Measurements from ENCODE around the gene DUSP2. TPM values are rescaled to one million over a fixed set of nuclear protein-coding genes. Genes with fewer than 3 reads are reported as not detected.
A peak's percentile ranks its signal among the peaks of the same experiment; 100 is the strongest.

DUSP2 gene
- total and polyA plus RNA-seq, 2 experiments from 2014 or later: 6.6 to 13.0 TPM

DNA sequence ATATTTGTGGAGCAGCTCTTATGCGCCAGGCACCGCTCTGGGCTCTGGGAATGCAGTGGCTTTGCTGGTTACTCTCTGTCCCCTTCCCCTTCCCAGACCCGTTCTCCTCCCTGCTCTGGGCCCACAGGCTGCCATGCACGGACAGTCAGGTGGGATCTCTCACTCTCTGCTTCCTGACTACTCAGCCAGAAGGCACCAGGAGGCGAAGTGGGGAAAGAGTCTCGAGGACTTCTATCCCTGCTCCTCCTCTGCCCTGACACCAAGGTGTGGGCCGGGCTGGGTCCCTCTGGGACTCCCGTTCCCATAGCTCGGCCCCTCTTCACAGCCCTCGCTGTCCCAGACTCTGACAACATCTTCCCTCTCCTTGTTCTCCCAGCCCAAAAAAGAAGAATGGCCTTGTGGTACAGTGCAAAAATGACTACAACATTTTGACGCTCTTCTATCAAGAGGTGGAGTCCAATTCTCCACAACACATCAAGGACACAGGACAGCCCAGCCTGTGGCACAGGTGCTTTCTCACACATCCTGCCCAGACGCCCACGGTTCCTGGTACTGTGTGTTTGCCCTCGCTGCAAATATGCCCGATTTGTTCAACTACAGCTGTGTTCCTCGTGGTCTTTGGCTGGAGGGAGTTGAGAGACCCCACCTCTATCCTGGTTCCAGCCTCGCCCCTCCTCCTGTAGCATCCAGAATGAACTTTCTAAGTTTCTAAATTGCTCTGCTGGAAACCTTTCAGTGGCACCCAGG, 14.0 kb upstream of the DUSP2 start (continued):
- TF ChIP-seq, protein P1, sequence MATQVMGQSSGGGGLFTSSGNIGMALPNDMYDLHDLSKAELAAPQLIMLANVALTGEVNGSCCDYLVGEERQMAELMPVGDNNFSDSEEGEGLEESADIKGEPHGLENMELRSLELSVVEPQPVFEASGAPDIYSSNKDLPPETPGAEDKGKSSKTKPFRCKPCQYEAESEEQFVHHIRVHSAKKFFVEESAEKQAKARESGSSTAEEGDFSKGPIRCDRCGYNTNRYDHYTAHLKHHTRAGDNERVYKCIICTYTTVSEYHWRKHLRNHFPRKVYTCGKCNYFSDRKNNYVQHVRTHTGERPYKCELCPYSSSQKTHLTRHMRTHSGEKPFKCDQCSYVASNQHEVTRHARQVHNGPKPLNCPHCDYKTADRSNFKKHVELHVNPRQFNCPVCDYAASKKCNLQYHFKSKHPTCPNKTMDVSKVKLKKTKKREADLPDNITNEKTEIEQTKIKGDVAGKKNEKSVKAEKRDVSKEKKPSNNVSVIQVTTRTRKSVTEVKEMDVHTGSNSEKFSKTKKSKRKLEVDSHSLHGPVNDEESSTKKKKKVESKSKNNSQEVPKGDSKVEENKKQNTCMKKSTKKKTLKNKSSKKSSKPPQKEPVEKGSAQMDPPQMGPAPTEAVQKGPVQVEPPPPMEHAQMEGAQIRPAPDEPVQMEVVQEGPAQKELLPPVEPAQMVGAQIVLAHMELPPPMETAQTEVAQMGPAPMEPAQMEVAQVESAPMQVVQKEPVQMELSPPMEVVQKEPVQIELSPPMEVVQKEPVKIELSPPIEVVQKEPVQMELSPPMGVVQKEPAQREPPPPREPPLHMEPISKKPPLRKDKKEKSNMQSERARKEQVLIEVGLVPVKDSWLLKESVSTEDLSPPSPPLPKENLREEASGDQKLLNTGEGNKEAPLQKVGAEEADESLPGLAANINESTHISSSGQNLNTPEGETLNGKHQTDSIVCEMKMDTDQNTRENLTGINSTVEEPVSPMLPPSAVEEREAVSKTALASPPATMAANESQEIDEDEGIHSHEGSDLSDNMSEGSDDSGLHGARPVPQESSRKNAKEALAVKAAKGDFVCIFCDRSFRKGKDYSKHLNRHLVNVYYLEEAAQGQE (IDR thresholded peaks at IDR 0.05; ENCODE audit: unreplicated experiment): no peak

DNA sequence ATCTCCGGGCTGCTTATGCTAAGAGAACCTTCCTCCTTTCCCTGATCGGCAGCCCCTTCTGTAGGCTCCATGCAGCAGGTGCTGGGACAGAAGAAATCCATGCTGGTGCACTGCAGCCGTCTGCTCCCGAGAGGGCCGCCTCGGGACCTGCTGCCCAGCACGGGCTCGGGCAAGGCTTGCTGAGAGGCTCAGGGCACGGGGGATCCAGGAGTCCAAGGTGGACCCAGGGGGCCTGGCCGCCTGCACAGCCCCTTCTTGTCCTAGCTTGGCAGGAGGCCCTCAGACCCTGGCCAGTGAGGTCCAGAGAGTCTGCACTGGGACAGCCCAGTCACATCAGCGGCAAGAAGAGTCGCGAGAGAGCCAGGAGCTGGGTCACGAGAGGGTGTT, 13.3 kb upstream of the DUSP2 start:
- no peaks in the 10 kb centered on the region for H3K79me2 ChIP-seq (replicated peaks; ENCODE audit: insufficient read depth)
- no peak overlapping the region for H3K27ac ChIP-seq (ENCODE audit: low read depth)
- Mint-ChIP-seq H3K9me3 (no peaks in the 10 kb centered on the region), H3K27ac (no peak overlapping the region), H3K4me3 (no peak overlapping the region), H3K4me1 (peaks cover 15% of the 10 kb centered on the region), H3K27me3 (ENCODE audit: insufficient read depth, low read depth, poor library complexity) (peaks cover 6% of the 10 kb centered on the region), H3K36me3 (ENCODE audit: low read depth) (no peaks in the 10 kb centered on the region; the same call in 2 of the 3 replicates)
- no peaks in the 10 kb centered on the region for H3F3A ChIP-seq (replicated peaks; ENCODE audit: low read depth)
- peaks cover 8% of the 10 kb centered on the region; the same call in 1 of the 2 replicates for H3K4me1 ChIP-seq (ENCODE audit: insufficient read depth)
- H3K36me3 ChIP-seq (ENCODE audit: insufficient read depth): no peaks in the 10 kb centered on the region
- H3K4me2 ChIP-seq: no peak overlapping the region
- no peaks in the 10 kb centered on the region for H3K9me2 ChIP-seq (ENCODE audit: insufficient read depth)
- H3K27me3 ChIP-seq (ENCODE audit: insufficient read depth): no peaks in the 10 kb centered on the region
- H3K4me3 ChIP-seq: no peak overlapping the region
- peak; percentile 18 for ATAC-seq
- no peaks in the 10 kb centered on the region for H4K20me1 ChIP-seq (replicated peaks; ENCODE audit: insufficient read depth)
- no peak for DNase-seq (ENCODE audit: low spot score)
- peak overlapping the region; percentile 81; the same call in 1 of the 2 replicates for H2AFZ ChIP-seq
- TF ChIP-seq ZNF331 (CRISPR knock-in tag; IDR thresholded peaks at IDR 0.05; ENCODE audit: low read depth) (no peak), STAT1 (IDR thresholded peaks at IDR 0.05; ENCODE audit: unreplicated experiment) (no peak), EZH2phosphoT487 (IDR thresholded peaks at IDR 0.05; ENCODE audit: unreplicated experiment) (no peak), EZH2 (IDR thresholded peaks at IDR 0.05; ENCODE audit: low read depth, unreplicated experiment) (no peak), ZNF114 (CRISPR knock-in tag; IDR thresholded peaks at IDR 0.05) (no peak), POLR2AphosphoS5 (IDR thresholded peaks at IDR 0.05; ENCODE audit: low read depth) (no peak), JUNB (IDR thresholded peaks at IDR 0.05; ENCODE audit: unreplicated experiment) (no peak)
- TF ChIP-seq, protein P1 (IDR thresholded peaks at IDR 0.05; ENCODE audit: unreplicated experiment): no peak
- TF ChIP-seq, protein P2, sequence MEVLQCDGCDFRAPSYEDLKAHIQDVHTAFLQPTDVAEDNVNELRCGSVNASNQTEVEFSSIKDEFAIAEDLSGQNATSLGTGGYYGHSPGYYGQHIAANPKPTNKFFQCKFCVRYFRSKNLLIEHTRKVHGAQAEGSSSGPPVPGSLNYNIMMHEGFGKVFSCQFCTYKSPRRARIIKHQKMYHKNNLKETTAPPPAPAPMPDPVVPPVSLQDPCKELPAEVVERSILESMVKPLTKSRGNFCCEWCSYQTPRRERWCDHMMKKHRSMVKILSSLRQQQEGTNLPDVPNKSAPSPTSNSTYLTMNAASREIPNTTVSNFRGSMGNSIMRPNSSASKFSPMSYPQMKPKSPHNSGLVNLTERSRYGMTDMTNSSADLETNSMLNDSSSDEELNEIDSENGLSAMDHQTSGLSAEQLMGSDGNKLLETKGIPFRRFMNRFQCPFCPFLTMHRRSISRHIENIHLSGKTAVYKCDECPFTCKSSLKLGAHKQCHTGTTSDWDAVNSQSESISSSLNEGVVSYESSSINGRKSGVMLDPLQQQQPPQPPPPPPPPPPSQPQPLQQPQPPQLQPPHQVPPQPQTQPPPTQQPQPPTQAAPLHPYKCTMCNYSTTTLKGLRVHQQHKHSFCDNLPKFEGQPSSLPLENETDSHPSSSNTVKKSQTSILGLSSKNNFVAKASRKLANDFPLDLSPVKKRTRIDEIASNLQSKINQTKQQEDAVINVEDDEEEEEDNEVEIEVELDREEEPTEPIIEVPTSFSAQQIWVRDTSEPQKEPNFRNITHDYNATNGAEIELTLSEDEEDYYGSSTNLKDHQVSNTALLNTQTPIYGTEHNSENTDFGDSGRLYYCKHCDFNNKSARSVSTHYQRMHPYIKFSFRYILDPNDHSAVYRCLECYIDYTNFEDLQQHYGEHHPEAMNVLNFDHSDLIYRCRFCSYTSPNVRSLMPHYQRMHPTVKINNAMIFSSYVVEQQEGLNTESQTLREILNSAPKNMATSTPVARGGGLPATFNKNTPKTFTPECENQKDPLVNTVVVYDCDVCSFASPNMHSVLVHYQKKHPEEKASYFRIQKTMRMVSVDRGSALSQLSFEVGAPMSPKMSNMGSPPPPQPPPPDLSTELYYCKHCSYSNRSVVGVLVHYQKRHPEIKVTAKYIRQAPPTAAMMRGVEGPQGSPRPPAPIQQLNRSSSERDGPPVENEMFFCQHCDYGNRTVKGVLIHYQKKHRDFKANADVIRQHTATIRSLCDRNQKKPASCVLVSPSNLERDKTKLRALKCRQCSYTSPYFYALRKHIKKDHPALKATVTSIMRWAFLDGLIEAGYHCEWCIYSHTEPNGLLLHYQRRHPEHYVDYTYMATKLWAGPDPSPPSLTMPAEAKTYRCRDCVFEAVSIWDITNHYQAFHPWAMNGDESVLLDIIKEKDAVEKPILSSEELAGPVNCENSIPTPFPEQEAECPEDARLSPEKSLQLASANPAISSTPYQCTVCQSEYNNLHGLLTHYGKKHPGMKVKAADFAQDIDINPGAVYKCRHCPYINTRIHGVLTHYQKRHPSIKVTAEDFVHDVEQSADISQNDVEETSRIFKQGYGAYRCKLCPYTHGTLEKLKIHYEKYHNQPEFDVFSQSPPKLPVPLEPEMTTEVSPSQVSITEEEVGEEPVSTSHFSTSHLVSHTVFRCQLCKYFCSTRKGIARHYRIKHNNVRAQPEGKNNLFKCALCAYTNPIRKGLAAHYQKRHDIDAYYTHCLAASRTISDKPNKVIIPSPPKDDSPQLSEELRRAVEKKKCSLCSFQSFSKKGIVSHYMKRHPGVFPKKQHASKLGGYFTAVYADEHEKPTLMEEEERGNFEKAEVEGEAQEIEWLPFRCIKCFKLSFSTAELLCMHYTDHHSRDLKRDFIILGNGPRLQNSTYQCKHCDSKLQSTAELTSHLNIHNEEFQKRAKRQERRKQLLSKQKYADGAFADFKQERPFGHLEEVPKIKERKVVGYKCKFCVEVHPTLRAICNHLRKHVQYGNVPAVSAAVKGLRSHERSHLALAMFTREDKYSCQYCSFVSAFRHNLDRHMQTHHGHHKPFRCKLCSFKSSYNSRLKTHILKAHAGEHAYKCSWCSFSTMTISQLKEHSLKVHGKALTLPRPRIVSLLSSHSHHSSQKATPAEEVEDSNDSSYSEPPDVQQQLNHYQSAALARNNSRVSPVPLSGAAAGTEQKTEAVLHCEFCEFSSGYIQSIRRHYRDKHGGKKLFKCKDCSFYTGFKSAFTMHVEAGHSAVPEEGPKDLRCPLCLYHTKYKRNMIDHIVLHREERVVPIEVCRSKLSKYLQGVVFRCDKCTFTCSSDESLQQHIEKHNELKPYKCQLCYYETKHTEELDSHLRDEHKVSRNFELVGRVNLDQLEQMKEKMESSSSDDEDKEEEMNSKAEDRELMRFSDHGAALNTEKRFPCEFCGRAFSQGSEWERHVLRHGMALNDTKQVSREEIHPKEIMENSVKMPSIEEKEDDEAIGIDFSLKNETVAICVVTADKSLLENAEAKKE (CRISPR knock-in tag; IDR thresholded peaks at IDR 0.05): no peak

Measured in GM23338 (cell line).